ENCODE data around the gene SPATA19.

Gene SPATA19

DNA sequence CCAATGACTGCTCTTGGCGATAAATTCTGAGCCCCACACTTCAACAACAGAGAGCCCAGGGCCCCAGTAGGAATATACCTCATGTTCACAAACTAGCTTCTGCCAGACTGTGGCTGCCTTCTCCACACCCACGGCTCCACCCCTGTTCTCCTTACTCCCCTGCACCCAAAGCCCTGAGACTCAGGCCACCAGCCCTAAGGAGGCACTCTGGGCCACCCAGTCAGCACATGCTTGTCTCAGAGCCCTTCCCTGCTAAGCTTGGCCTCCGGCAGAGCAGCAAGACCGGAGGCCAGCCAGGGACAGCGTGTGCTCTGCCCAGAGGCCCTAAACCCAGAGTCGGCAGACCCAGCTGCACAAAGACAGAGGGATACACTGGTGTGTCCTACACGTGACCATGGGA lies 27.9 kb downstream of the SPATA19 start:
- no peak for DNase-seq

DNA sequence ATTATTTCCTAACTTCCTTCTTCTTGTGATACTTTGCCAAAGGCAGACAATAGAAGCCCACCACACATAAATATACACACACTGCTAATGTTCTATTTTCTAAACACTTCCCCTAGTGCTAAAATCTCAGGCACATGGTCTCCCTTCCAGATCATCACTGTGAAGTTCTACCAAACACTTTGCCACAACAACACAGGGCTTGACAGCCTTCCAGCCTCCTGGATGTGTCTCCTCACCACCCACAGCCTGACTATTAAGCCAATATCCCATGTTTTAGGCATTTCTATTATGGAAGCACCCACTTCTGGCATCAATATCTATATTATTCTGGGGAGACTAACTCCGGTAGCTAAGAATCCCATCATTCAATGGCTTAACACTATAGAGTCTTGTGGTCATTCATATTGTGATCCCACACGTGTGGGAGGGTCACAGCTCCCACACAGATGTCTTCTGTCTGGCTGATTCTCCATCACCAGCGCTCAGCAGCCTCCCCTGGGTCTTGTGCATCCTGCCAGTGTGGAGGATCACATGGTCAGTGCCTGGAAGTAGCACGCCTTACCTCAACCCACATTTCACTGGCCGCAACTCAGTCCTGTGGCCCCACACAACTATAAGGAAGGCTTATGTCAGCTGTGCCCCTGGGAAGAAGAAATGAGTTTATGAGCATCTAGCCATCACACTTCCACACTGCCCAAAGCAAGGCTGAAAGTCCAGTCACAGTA lies 29.0 kb downstream of the SPATA19 start:
- no peak for DNase-seq

GRCh38 chr11:133815636-133816035 lies 29.7 kb downstream of the SPATA19 start:
- DNase-seq = no peak

- DNase-seq = no peak
Observed at GRCh38 chr11:133814588-133815100, 30.7 kb downstream of the SPATA19 start.

DNA sequence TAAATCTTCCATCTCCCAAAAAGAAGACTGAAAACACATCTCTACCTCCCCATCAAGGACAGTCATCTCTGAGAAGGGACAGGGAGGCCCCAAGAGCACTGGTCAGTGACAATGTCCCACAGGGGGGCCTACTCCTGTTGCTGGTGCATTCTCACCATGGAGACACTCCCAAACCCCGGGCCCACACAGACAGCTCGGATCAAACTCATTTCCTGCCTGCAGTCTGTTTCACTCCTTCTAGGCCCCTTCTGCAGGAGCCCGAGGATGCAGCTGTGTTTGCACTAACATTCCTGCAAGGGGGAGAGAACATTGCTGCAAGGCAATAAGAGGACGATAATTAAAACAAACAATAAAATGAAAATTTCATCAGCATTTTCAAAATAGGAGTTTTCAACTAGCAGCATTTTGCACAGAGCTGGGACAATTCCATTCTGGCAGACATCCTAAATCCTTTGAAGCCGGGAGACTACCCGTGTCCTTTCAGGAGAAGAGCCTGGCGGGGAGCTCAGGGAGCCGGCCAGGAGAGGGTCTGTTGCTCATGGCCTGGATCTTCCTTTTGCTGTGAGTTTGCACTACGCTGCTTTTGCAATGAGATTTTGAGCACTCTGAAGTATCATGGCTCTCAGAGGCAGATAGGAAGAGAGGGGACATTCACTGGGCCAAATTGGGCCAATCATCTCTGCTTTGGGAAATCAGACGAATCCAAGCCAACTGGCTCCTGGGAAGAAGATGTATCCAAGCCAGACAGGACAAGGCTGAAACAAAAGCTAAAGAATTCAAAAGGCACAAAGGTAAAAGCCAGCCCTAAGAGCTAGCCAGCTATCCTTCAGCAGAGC lies 33.2 kb downstream of the SPATA19 start:
- DNase-seq = no peak

GRCh38 chr11:133810766-133811165 lies 34.5 kb downstream of the SPATA19 start:
- no peak for DNase-seq

DNA sequence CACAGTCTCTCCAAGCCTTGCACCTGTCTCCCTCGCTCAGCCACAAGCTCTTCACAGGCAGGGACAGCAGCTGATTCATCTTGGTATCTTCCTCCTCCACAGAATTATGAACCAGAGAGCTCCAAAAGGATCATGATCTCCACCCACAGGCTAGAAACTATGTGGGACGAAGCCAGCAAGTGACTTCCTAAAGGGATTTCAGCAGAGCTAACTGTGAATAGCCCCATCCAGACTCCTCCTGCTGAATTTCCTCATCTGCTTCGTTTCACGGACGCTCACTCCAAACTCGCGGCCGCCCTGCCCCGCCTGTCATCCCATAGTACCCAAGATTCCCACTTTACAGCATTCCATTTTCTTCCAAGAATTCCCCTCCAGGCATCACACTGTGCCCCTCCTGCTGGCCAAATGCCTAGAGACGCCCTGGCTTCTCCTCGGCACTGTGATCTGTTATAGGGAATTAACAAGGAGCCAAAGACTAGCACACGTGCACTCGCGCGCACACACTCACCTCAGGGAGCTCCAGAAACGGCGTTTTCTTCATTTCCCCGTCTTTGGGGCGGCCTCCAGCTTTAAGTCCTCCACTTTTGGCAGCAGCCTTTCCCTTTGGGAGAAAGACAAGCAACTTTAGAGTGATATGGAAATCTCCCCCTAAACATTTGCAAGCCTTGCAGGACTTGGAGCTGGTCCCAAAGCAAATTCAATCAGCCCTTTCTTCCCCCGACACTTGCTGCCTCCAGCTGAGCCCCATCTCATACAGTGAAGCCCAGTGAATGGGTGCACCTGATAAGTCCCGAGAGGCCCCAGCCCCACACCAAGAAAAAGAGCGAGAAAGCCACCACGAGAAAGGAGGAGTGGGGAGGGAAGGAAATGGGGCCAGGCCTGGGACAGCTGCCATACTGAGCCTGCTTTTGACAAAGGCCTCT lies 35.5 kb downstream of the SPATA19 start:
- no peak for DNase-seq

- no peak for DNase-seq
Observed at GRCh38 chr11:133808393-133809140, 36.7 kb downstream of the SPATA19 start.

- DNase-seq = no peak
Observed at GRCh38 chr11:133803026-133803425, 42.3 kb downstream of the SPATA19 start.

GRCh38 chr11:133801356-133801755 lies 44.0 kb downstream of the SPATA19 start:
- DNase-seq = no peak

GRCh38 chr11:133800666-133801065 lies 44.6 kb downstream of the SPATA19 start:
- DNase-seq = no peak

DNA sequence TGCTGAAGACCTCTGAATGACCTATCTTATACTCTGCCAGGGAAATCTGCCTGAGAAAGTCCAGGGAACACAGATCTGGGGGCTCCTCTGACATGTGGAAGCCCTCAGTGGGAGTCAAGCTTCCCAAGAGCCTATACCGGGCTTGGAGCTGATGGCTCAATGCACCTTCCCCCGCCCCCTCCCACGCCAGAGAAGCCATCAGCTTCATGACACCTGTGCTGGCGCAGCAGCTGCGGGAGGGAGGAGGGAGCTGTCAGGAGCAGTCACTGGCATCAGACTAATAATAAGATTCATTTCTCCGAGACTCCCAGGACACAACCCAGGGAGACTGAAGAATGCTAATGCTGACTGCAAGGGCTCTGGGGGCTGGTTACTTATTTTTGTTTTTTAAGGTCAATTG lies 47.8 kb downstream of the SPATA19 start:
- no peak for DNase-seq

GRCh38 chr11:133796043-133796795 lies 49.1 kb downstream of the SPATA19 start:
- DNase-seq = no peak

GRCh38 chr11:133795088-133795487 lies 50.2 kb downstream of the SPATA19 start:
- DNase-seq = no peak

GRCh38 chr11:133794205-133794604 lies 51.1 kb downstream of the SPATA19 start:
- DNase-seq = no peak

GRCh38 chr11:133793271-133794035 lies 51.9 kb downstream of the SPATA19 start:
- no peak for DNase-seq

- DNase-seq = no peak
Observed at GRCh38 chr11:133790995-133791394, 54.3 kb downstream of the SPATA19 start.
